Occipital lobe (tissue), 2 donors: ENCODE measurements around the gene TMLHE. TPM values are rescaled to one million over a fixed set of nuclear protein-coding genes. Genes with fewer than 3 reads are reported as not detected.
"Not testable (repeated sequence)": the region's sequence is repeated elsewhere in the genome, so short reads cannot be mapped to it uniquely, and the experiment has no call there.

ENCODE experiments used
- DNase-seq: peaks from one replicate; lab custom pipeline; 2025; lab: John Stamatoyannopoulos, UW
- total RNA-seq: library from RNA; depleted of rRNA; stranded (reverse); fragments of >200 nt; gene quantifications from one replicate; pipeline ENCODE4 v1.2.3, GENCODE V29; 2014

The TMLHE gene, protein sequence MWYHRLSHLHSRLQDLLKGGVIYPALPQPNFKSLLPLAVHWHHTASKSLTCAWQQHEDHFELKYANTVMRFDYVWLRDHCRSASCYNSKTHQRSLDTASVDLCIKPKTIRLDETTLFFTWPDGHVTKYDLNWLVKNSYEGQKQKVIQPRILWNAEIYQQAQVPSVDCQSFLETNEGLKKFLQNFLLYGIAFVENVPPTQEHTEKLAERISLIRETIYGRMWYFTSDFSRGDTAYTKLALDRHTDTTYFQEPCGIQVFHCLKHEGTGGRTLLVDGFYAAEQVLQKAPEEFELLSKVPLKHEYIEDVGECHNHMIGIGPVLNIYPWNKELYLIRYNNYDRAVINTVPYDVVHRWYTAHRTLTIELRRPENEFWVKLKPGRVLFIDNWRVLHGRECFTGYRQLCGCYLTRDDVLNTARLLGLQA
- total RNA-seq: 25.9 TPM

DNA sequence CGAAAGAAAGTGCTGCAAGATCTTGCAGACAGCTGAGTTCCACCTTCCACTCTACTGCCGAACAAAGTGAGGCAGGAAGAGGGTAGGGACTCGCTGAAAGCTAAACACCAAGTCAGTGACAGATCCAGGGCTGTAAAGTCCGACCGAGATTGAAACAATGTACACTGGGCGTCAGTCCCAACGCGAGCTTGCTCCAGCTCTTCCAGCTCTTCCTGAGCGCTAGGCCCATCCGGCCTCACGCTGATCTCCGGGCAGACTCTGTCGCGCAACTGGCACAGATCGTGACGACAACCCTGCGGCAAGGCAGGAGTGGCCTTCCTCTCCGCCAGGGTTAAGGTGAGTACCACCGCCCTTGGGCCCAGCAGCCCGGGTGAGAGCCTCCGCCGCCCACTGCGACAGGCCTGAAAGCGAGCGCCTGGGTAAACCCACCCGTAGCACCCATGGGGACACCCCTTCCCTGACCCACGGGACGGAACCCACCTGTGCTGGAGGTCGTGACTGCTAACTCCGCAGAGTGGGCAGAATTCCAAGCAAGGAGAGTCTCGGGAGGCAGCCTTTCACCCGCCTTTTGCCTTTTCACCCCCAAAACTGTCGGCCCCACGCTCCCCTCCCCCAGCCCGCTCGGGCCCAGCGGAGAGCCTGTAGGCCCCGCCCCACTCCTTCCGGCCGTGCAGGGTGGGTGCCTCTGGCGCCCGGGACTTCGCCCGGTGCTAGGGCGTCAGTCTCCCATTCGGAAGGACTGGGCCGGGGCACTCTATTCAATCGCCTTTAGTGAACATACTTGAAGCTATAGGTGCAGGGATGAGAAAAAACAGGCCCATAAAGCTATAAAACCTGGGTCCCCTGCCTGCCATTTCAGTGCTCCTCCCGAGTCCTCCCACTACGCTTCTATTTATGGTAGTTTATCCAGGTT is at the start of gene TMLHE, which contains the start of gene SPRY3:
Gene TMLHE, minus strand, starts transcription at position 641 of the 913 bp plus-strand sequence. CDS start 67,676 bp downstream, outside the sequence.
Gene SPRY3, plus strand, starts transcription at position 275 of the 913 bp plus-strand sequence.
- peak; percentile 9 for DNase-seq

DNA sequence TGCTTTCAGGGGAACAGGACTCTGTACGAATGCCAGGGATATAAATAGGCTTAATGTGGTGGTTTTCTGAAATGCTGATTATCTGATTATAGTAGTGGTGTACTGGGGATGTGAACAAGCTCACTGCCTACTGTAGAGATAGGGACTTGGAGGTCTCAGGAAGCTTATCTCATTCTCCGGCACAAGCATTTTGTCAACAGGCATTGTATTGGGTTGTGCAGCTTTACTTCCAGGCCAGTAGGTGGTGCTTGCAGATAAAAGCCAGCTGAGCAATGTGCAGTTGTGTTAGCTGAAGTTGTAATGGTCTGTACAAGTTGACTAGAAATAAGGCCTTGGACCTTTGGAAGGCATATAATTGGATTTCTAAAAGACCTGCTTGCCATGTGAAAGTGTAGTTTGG is 49.5 kb upstream of the TMLHE start:
- DNase-seq: no peak

DNA sequence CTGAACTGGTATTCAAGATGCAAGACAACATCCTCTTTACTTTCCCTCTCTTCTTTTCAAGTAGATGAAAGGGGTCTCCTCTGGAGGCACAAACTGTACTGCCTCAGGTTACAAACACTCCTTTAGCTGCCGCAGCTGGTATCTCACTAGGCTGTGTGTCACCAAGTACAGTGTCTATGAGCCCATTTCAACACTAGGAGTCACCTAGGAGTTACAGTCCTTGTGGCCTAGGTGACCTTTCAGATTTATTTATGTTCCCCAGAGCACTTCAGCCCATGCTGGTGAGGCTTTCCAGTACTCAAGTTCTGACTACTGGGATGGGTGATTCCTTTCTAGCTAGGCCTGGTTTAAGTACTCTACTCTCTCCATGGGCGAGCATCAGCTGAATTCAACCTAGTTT is 32.4 kb upstream of the TMLHE start:
- no peak for DNase-seq

DNA sequence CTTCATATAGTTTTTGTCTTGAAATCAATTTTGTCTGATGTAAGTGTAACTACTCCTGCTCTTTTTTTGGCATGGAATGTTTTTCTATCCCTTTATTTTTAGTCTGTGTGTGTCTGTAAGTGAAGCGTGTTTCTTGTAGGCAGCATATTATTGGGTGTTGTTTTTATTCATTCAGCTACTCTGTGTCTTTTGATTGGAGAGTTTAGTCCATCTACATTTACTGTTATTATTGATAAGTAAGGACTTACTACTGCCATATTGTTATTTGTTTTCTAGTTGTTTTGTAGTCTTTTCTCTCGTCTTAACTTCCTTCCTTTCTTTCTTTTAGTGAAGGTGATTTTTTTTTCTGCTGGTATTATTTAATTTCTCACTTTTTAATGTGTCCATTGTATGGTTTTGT is 30.5 kb upstream of the TMLHE start:
- DNase-seq: no peak

DNA sequence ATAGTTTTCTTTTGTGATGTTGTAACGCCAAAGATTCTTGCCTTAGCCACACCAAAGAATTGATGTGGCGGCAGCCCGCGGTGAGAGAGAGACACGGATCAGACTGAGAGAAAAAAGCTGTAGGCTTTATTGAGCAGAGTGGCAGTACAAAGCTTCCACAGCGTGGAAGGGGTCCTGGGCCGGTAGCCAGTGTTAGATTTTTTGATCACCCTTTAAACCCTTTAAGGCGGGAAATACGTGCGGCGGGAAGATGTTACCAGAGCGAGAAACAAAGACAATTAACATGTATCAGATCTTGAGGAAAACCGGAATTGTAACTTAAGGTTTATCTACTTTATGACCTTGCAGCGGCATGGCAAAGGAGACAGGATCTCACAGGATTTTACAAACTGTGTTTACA is 28.6 kb upstream of the TMLHE start:
- DNase-seq: not testable (repeated sequence)

DNA sequence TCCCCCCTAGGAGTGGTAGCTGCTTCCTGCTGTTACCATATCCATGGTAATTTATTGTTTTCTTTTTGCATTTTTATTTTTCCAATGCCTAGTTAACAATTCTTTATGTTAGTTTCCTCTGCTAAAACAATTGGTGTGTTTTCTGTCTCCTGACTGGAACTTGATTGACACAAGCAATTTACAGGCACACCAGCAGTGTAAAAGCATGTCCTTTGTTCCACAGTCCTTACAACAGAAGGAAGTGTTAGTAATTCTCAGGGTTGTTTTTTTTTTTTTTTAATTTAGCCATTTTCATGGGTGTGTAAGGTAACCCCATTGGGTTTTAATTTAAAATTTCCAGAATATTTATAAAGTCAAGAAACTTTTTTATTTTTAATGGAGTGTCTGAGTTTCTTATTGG is 25.0 kb upstream of the TMLHE start:
- DNase-seq: no peak

DNA sequence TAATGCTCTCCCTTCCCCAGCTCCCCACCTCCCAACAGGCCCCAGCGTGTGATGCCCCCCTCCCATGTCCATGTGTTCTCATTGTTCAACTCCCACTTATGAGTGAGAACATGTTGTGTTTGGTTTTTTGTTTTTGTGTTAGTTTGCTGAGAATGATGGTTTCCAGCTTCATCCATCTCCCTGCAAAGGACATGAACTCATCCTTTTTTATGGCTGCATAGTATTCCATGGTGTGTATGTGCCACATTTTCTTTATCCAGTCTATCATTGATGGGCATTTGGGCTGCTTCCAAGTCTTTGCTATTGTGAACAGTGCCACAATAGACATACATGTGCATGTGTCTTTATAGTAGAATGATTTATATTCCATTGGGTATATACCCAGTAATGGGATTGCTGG is 22.3 kb upstream of the TMLHE start:
- not testable (repeated sequence) for DNase-seq

DNA sequence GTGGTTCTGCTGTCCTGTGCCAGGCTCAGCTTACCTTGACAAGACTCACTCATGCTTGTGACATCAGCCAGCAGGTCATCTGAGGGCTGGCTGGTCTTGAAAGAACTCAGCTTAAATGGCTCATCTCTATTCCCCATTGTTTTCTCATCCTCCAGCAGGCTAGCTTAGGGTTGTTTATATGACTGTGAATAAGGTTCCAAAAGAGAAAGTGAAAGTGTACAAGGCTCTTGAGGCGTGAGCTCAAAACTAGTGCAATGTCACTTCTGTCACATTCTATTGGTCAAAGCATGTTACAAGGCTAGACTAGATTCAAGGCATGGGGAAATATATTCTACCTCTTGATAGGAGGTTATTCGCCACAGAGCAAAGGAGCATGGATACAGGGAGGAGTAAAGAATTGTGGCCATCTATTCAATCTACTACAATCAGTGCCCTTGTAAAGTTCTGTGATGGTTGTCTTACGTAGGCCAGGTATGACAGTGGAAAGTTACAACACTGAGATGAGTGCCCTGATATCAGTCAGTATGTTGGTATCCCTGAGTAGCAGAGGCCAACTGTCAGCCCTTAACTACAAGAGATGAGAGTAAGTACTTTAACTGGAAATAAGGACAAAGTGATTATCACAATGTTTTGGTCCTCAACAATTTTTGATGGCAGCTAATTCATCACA is 19.8 kb upstream of the TMLHE start:
- DNase-seq: no peak

DNA sequence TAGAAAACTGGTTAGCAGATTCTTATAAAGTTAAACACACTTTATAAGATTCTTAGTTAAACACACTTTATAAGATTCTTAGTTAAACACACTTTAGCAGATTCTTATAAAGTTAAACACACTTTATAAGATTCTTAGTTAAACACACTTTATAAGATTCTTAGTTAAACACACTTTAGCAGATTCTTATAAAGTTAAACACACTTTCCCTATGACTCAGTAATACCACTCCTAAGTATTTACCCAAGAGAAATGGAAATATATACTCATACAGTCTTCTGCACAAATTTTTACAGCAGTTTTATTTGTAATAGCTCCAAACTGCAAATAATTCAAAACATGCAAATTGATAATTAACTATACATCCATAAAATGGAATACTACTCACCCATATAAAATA is 7.4 kb upstream of the TMLHE start:
- not testable (repeated sequence) for DNase-seq

DNA sequence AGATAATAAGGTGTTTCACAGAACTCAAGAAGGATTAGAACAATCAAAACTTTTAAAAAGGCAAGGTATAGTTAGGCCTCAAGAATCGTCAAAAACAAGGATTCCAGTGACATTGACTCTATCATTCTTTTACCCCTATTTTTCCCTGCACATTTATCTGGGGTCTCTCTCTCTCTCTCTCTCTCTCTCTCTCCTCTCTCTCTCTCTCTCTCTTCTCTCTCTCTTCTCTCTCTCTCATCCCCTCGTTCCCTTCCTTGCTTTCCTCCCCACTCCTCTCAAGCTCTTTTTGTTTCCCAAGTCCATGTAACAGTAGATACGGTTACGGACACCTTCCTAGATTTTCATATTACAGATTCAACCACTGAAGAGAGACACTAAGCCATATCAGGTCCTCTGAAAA is 3.2 kb upstream of the TMLHE start:
- no peak for DNase-seq

DNA sequence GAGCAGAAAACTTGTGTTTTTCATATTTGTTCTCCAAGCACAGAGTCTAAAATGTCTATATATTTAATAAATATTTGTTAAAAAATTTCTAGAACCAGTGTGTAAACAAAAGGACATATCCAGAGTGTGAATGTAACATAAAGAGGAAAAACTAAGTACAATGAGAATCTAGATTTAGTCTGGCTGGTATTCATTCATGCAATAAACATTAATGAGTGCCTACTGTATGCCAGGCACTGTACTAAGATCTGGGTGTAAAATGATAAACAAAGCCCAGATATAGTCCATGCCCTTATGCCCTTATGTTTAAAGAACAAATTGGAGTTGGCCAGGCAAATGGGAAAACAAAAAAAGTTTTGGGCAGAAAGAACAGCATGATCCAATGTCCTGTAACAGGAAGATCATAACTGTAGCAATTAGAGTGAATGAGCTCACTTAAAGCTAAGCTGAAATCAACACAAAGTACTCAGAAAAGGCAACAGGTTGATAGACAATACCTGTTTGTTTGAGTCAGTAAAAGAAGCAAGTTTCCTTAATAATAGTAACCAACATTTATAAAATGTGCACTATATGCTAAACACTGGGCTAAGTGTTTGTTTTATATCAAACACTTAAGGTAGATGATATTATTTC is 1.3 kb upstream of the TMLHE start:
- no peak for DNase-seq

DNA sequence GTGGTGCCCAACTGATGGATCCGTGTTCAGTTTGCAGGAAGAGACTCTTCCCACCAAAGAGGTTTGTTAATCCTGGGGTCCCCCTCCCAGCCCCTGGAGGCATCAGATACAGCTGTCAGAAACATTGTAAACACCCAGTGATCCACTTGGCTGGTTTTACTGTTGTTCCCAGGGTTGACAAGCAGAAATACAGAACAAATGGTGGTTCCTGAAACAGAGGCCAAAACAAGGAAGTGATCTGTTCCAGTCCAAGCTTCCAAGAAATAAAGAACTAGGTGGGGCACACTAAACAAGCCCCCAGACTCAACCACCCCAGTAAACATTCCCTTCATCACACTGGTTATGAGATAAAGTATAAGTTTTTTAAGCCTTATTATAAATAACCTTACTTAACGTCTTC is 1.4 kb downstream of the TMLHE start:
- DNase-seq: no peak

DNA sequence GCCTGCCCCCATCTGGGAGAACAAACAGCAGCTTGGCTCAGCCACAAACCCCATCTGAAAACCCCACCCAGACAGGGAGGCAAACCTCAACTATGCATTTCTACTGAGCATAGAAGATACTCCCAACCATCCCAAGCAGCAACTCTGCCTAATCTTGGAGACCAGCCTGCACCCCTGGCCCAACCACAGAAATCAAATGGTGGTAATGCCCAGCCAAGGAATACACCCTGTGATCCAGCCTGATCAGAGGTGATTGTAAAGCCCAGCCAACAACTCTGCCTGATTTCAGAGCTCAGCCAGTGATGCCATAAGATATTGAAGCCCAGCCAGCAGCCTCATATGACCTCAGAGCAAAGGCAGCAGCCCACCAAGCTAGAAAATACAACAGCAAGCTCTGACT is 19.8 kb downstream of the TMLHE start:
- no peak for DNase-seq

DNA sequence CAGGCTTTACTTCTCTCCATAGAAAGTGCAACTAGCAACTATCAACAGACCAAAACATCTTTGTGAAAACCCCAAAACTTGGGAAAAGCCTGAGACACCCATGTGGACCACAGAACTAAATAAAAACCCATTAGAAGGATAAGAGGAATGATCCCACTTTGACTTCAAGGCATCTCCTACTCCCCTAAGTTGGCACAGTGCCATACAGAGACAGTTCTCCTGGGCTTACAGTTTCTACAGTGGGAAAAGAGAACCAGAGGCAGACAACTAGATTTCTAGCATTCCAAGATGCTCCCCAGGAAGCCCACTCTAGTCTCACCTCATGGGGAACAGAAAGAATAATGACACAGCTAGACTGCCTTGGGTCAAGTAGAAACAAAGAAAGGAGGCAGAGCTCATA is 20.4 kb downstream of the TMLHE start:
- DNase-seq: no peak

DNA sequence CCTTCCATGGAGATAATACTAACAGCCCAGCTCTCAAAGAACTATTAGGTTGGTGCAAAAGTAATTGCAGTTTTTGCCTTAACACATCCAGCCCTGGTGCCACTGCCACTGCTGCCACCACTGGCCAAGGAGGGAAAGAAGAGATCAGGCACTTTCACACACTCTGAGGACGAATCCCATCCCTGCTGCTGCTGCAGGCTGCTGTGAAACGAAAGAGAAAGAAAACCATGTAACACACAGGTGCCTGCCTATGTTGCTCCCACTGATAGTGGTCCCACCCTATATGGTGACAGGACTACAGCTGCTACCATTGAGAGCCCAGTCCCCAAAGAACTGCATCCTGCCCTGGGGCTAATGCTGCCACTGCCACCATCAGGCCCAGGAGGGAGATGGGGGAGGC is 35.1 kb downstream of the TMLHE start:
- no peak for DNase-seq

DNA sequence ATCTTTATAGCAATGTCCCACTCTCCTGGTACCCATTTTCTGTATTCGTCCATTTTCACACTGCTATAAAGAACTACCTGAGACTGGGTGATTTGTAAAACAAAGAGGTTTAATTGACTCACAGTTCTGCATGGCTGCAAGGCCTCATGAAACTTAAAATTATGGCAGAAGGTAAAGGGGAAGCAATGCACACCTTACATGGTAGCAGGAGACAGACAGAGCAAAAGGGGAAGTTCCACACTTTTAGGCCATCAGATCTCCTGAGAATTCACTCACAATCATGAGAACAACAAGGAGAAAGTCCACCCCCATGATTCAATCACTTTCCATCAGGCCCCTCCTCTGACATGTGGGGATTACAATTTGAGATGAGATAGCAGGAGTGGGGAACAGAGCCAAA is 49.7 kb downstream of the TMLHE start:
- DNase-seq: no peak

DNA sequence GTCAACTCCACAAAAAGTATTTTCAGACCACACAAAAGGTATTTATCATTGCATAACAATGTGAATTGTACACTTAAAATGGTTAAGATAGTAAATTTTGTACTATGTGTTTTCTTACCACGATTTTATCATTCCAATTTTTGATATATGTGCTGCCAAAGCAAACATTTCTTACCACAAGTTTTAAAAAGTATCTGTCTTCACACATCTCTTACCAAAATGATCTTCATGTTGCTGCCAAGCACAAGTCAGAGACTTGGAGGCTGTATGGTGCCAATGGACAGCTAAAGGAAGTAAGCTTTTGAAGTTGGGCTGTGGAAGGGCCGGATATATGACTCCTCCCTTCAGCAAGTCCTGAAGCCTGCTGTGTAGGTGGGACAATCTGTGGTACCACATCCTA is 67.9 kb downstream of the TMLHE start:
- DNase-seq: no peak

DNA sequence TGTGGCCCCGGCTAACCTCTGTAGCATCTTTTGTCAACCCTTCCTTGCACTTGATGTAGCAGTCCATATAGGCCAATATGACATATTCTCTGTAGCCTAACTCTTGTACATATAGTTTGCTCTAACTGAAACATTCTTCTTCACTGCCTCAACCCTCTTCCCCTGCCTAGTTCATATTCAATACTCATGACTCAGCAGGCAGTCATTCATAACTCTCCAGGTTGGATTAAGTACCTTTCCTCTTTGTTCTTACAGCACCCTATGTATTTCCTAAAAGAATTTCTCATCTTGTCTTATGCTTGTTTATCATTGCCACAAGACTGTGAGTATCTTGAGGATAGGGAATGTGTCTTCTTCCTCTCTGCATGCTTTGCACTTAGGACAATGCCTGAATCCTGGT is 76.9 kb downstream of the TMLHE start:
- DNase-seq: no peak

DNA sequence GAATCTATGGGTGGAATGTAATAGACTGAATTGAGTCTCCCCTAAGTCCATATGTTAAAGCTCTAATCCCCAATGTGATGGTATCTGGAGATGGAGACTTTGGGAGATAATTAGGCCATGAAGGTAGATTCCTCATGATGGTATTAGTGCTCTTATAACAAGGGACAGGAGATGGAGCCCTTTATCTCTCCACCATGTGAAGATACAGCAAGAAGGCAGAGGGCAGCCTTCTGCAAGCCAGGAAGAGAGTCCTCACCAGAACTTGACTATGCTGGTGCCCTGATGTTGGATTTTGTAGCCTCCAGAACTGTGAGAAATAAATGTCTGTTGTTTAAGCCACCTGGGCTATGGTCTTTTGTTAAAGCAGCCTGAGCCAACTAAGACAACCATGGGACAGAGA is 78.0 kb downstream of the TMLHE start:
- no peak for DNase-seq

DNA sequence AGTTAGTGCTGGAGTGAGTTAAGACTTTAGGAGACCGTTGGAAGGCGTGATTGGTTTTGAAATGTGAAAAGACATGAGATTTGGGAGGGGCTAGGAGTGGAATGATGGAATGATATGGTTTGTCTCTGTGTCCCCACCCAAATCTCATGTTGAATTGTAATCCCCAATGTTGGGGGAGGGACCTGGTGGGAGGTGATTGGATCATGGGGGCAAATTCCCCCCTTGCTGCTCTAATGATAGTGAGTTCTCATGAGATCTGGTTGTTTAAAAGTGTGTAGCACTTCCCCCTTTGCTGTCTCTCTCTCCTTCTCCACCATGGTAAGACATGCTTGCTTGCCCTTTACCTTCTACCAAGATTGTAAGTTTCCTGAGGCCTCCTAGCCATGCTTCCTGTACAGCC is 85.7 kb downstream of the TMLHE start:
- not testable (repeated sequence) for DNase-seq

DNA sequence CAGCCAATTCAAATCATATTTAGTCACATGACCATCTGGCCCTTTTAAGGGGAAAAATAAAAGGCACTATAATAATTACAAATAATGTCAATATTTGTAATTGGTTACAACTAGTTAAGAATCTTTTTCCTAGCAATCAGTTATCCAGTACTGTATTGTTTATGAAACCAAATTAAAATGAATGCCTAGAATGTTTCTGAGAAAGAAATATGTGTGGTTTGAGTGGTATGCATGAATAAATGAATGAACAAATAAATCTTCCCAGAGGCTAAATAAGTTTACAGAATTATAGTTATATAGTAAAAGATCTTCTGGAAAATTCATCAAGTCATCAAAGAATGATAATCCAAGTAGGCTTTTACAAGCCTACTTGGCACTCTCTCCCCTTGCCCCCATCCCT is 98.5 kb downstream of the TMLHE start:
- DNase-seq: no peak
